Renal pelvis (tissue), 4 donors: ENCODE data around the gene VCX2. TPM values are rescaled to one million over a fixed set of nuclear protein-coding genes. Genes with fewer than 3 reads are reported as not detected.
"Not testable (repeated sequence)": the region's sequence is repeated elsewhere in the genome, so short reads cannot be mapped to it uniquely, and the experiment has no call there.

ENCODE experiments used
- DNase-seq: peaks from one replicate; pipeline ENCODE4 v3.0.0-alpha.2; 2013
- polyA plus RNA-seq, 3 donors: library from polyadenylated mRNA; unstranded; fragments of 120-200 nt; gene quantifications; one replicate each; pipeline ENCODE4 v1.2.1, GENCODE V29; 2013; ENCODE audit not compliant: insufficient read length in 3 of 3

Gene VCX2
- polyA plus RNA-seq, 3 donors, result not detected

DNA sequence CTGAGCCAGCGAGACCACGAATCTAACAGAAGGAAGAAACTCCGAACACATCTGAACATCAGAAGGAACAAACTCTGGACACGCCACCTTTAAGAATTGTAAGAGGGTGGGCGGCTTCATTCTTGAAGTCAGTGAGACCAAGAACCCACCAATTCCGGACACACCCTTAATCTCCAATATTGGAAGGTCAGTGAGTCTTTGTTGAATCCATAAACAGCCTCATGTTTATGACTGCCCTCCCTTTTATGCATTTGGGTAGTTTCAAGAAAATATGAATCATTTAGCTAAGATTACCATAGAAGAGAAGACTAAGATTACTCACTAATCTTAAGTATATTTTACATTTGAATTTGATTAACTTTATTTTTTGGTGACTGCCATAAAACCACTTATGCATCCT, 48.5 kb downstream of the VCX2 start:
- DNase-seq, result no peak

DNA sequence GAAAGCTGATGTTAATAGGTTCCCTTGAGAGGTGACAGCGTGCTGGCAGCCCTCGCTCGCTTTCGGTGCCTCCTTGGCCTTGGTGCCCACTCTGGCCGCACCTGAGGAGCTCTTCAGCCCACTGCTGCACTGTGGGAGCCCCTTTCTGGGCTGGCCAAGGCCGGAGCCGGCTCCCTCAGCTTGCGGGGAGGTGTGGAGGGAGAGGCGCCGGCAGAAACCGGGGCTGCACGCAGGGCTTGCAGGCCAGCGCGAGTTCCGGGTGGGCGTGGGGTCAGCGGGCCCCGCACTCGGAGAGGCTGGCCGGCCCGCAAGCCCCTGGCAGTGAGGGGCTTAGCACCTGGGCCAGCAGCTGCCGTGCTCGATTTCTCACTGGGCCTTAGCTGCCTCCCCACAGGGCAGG, 49.7 kb downstream of the VCX2 start:
- not testable (repeated sequence) for DNase-seq

Other genes with a start within 250 kb of the VCX2 start
- gene PNPLA4, start 243.9 kb downstream of the VCX2 start, polyA plus RNA-seq, result 10 to 100 TPM; 28.0 to 42.4 (median 28.3) TPM